NCI-H748 treated with DMSO at 0.1 percent for 48 hours (cell line): ENCODE measurements around the gene GMEB2.
"Not testable (repeated sequence)": the region's sequence is repeated elsewhere in the genome, so short reads cannot be mapped to it uniquely, and the experiment has no call there.

Source experiments
- DNase-seq: peaks from one replicate; lab custom pipeline; 2025; lab: John Stamatoyannopoulos, UW

Gene GMEB2

DNA sequence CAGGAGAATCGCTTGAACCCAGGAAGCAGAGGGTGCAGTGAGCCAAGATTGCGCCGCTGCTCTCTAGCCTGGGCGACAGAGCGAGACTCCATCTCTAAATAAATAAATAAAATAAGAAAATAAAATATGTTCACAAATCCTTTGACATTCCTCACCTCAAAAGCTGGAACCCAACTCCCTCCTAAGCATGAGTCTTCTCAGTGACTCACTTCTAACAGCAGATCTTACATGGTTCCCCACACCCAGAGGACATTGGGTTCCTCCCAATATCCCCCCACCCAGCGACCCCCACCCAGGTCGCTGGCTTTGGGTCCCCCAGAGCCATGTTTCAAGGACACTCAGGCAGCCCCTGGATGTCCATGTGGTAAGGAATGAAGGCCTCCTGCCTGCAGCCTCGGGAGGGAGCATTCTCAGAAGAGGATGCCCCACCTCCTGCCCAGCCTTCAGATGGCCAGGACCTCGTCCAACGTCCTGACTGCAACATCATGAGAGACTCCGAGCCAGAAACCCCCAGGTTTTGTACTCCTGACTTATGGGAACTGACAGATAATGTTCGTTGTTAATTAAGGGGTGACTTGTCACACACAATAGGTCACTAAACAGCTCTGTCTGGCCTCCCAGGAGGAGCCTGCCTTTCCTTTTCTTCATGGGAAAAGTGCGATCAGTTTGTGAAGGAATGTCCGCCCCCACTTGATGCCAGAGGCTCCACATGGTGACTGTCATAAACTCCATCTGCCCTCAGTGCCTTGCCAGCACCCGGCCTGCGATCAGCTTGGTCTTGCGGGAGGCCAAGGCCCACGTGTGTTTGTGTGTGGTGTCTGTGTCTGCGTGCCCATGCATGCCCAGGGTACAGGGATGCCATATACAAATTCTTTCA lies 10.1 kb upstream of the GMEB2 start:
- DNase-seq: no peak

GRCh38 chr20:63635431-63636141 lies 8.7 kb upstream of the GMEB2 start:
- no peak for DNase-seq

- no peak for DNase-seq
These were observed 6.8 kb upstream of the GMEB2 start for GRCh38 chr20:63633732-63634131.

- DNase-seq: not testable (repeated sequence)
These were observed 4.5 kb upstream of the GMEB2 start for GRCh38 chr20:63631426-63631825.

- not testable (repeated sequence) for DNase-seq
These were observed 4.1 kb upstream of the GMEB2 start for GRCh38 chr20:63630956-63631355.

DNA sequence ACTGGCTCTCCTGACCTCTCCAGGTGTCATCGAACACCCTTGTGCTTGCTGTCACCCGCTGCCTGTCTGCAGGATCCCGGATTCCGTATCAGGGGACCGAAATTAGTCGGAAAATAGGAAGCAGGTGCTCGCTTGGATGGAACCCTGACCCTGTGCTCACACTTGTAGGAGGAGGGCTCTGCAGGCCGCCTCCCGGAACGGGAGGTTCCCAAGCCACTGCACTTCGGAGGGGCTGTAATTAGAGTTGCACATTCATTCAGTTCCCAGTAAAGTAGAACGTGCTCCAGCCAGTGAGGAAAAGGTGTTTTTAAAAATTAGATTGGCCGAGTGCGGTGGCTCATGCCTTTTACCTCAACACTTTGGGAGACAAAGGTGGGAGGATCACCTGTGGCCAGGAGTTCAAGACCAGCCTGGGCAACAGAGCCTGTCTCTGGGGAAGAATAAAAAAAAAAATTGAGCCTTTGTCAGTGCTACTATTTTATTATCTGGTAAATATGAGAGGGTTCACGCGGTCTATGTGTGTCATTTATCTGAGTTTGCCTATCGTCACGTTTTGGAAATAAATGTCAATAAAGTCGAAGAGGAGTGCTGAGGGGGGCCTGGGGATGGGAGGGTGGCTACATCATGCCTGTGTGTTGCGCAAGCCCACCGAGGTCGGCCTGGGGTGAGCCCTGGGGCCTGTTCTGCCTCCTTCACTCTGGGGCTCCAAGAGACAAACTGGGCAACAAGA lies 1.5 kb upstream of the GMEB2 start:
- DNase-seq: peak; percentile 56

- no peak for DNase-seq
These were observed 897 bp upstream of the GMEB2 start for GRCh38 chr20:63627751-63628245.

DNA sequence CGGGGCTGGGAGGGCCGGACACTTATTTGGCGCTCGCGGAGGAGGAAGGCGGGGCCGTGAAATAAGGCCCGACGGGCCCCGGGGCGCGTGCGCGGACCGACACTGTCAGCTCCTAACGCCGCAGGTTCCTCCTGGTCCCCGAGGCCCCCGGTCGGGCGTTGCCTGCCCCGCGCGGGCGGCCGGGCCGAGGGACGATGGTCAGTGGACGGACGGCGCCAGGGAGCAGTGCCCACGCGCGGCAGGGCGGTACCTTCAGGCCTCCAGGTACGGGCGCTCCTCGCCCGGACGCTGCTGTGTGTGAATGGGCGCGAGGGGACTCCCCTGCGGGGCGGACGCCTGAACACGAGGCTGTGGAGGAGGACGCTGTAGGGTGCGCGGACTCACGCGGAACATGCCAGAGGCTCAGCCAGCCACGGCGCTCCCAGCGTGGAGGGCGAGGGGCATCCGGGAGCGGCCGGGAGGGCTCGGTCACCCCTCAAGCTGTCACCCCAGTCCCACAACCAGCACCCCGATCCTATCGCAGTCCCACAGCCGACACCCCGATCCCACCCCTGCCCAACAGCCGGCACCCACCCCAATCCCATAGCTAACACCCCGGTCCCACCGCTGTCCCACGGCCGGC lies 339 bp upstream of the GMEB2 start:
- DNase-seq: peak; percentile 54

DNA sequence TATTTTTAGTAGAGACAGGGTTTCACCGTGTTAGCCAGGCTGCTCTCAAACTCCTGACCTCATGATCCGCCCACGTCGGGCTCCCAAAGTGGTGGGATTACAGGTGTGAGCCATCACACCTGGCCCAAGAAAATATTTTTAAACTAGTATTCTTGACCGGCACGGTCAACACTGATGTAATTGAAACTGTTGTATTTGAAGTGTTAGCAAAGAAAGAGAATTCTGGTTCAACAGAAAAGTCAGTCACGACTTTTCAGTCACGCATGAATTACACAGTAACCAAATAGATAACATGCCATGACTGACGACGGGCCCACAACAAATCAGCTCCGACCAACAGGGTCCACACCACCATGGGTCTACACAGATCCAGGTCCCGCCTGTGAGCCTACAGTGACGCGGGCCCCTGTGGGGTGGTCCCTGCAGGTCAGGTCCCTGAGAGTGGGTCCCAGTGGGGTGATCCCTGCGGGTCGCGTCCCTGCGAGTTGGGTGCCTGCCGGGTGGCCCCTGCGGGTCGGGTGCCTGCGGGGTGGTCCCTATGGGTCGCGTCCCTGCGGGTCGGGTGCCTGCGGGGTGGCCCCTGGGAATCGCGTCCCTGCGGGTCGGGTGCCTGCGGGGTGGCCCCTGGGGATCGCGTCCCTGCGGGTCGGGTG lies 1.0 kb downstream of the GMEB2 start:
- no peak for DNase-seq

- DNase-seq: no peak
These were observed 2.4 kb downstream of the GMEB2 start for GRCh38 chr20:63624486-63624885.

- DNase-seq: no peak
These were observed 4.2 kb downstream of the GMEB2 start for GRCh38 chr20:63622732-63623131.

- DNase-seq: no peak
These were observed 4.8 kb downstream of the GMEB2 start for GRCh38 chr20:63622096-63622495.

- DNase-seq: no peak
These were observed 5.9 kb downstream of the GMEB2 start for GRCh38 chr20:63620991-63621390.

- no peak for DNase-seq
These were observed 7.4 kb downstream of the GMEB2 start for GRCh38 chr20:63619505-63619904.

DNA sequence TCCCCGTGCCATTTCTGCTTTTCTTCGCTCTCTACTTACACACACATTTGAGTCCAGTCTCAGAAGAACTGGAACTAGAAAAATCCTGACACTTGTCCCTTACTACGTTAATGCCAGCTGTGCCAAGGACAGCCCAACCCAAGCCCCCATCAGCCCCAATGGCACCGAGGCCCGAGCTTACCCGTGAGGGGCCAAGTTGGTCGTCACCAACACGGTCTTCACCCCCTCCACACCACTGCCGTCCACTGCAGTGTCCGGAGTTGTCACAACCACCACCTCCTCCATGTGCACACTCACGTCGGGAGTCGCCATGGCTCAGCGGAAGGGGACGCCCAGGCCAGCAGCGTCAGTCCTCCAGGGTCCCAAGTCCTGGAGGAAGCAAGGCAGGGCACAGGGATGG lies 7.8 kb downstream of the GMEB2 start:
- DNase-seq: no peak

DNA sequence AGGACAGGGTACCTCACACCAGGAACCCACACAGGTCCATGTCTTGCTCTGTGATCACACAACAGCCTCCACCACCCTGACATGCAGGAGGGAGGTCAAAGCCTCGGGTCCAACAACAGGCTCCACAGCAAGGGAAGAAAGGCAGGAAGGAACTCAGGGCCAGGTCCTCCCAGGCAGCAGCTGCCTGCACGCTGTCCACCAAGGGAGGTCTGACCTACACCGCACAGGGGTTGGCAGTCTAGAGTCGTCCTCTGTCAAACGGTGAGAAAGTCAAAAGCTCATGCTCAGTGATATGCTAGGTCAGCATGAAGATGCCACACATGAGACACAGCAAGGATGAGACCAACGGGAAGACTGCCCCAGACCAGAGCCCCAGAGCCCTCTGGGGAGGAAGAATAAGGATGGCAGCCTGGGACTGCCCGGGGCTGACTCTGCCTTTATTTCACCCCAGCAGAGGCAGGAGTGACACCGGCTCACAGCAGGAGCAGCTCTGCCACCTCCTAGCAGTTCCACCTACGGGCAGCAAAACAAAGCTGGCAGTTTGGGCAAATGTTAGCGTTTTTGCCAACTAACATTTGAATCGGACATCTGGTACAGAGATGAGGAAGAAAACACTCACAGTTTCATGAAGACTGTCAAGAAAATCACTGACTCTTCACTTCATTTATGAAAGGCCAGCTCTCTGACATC lies 8.5 kb downstream of the GMEB2 start:
- DNase-seq: no peak

GRCh38 chr20:63617876-63618265 lies 9.0 kb downstream of the GMEB2 start:
- DNase-seq: no peak

DNA sequence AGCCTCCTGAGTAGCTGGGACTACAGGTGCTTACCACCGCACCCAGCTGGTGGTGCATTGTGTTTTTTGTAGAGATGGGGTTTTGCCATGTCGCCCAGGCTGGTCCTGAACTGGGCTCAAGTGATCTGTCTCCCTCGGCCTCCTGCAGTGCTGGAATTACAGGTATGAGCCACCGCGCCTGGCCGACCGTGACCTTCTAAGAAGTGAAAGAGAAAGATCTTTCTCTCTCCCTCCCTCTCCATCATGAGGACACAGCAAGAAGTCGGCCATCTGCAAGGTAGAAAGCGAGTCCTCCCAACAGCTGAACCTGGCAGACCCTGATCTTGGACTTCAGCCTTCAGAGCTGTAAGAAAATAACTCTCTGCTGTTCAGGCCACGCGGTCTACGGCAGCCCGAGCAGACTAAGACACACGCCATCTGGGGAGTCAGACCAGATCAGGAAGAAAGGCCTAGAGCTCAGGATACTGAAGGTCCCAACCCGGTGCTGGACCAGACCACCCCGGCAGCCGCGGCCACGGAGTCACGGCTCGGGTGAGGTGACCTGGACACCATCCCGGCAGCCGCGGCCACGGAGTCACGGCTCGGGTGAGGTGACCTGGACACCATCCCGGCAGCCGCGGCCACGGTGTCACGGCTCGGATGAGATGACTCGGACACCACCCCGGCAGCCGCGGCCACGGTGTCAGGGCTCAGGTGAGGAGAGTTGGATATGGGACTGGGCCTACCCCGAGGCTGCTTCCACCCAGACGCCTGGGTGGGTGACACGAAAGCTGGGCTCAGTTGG lies 9.6 kb downstream of the GMEB2 start:
- no peak for DNase-seq

DNA sequence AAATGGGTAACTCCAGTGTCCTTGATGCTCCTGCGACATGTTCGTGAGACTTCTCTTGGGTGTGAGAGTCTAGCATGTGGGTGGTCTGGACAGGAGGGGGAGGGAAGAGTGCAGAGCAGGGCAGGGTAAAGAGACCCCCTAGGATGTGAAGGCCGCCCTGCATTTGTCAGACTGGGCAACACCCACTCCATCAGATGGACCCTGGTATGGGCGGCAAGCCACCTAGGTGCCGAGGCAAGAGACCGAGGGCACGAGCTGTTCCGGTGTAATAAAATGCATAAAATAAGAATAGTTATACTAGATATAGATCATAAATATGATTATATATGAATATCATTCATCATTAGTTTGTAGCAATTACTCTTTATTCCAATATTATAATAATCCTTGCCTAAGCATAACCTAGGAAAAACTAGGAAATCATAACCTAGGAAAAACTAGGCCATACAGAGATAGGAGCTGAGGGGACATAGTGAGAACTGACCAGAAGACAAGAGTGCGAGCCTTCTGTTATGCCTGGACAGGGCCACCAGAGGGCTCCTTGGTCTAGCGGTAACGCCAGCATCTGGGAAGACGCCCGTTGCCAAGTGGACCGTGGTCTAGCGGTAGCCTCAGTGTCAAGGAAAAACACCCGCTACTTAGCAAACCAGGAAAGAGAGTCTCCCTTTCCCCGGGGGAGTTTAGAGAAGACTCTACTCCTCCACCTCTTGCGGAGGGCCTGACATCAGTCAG lies 12.9 kb downstream of the GMEB2 start:
- DNase-seq: not testable (repeated sequence)
